H9 (cell line): ENCODE data around the gene GSG1L. TPM values are rescaled to one million over a fixed set of nuclear protein-coding genes. Genes with fewer than 3 reads are reported as not detected.

Experiments used
- DNase-seq: peaks from one replicate; pipeline ENCODE4 v3.0.0-alpha.2; 2017
- H2AFZ ChIP-seq: one replicate; pipeline ENCODE4 v1.6.1; 2013; ENCODE audit warnings: mild to moderate bottlenecking, low read length, control low read depth, moderate library complexity
- H2AK5ac ChIP-seq: 2 replicates; pipeline ENCODE4 v1.6.1; 2013; ENCODE audit warnings: low read length, control low read depth, mixed read lengths; ENCODE audit not compliant: insufficient read length
- H2BK120ac ChIP-seq: one replicate; pipeline ENCODE4 v1.6.1; 2013; ENCODE audit warnings: low read depth, mild to moderate bottlenecking, low read length, control low read depth, inconsistent platforms; ENCODE audit not compliant: poor library complexity, severe bottlenecking
- H2BK12ac ChIP-seq: 2 replicates; pipeline ENCODE4 v1.6.1; 2013; ENCODE audit warnings: low read length, control low read depth, mixed read lengths, low read depth; ENCODE audit not compliant: insufficient read length
- H2BK15ac ChIP-seq: 2 replicates; pipeline ENCODE4 v1.6.1; 2013; ENCODE audit warnings: low read depth, low read length, control low read depth
- H2BK20ac ChIP-seq: one replicate; pipeline ENCODE4 v1.6.1; 2013; ENCODE audit warnings: low read depth, mild to moderate bottlenecking, low read length, control low read depth, inconsistent platforms; ENCODE audit not compliant: poor library complexity, severe bottlenecking
- H2BK5ac ChIP-seq: 2 replicates; pipeline ENCODE4 v1.6.1; 2013; ENCODE audit warnings: low read length, control low read depth, mixed read lengths; ENCODE audit not compliant: insufficient read length
- H3K14ac ChIP-seq: 2 replicates; pipeline ENCODE4 v1.6.1; 2013; ENCODE audit warnings: low read length, control low read depth; ENCODE audit not compliant: insufficient read depth
- H3K18ac ChIP-seq: 2 replicates; pipeline ENCODE4 v1.6.1; 2013; ENCODE audit warnings: low read depth, mild to moderate bottlenecking, mixed read lengths, low read length, control low read depth; ENCODE audit not compliant: insufficient read length
- H3K23ac ChIP-seq: 2 replicates; pipeline ENCODE4 v1.6.1; 2013; ENCODE audit warnings: low read length, control low read depth, mixed read lengths, low read depth; ENCODE audit not compliant: insufficient read length
- H3K23me2 ChIP-seq: 2 replicates; pipeline ENCODE4 v1.6.1; 2013; ENCODE audit warnings: low read depth, mild to moderate bottlenecking, mixed read lengths, low read length, control low read depth; ENCODE audit not compliant: insufficient read length, poor library complexity, severe bottlenecking
- H3K27ac ChIP-seq: 2 replicates; pipeline ENCODE4 v1.5.1; 2013; ENCODE audit warnings: low read length, control low read depth, mixed read lengths, low read depth; ENCODE audit not compliant: insufficient read length
- H3K27me3 ChIP-seq: 2 replicates; pipeline ENCODE4 v1.6.1; 2013; ENCODE audit warnings: low read length, control low read depth, inconsistent platforms; ENCODE audit not compliant: insufficient read depth
- H3K4ac ChIP-seq: 2 replicates; pipeline ENCODE4 v1.6.1; 2013; ENCODE audit warnings: low read depth, mild to moderate bottlenecking, control low read depth, inconsistent platforms, low read length, moderate library complexity
- H3K4me1 ChIP-seq: 2 replicates; pipeline ENCODE4 v1.6.1; 2013; ENCODE audit warnings: low read length, control low read depth, inconsistent platforms; ENCODE audit not compliant: insufficient read depth
- H3K4me2 ChIP-seq: 2 replicates; pipeline ENCODE4 v1.6.1; 2013; ENCODE audit warnings: low read length, control low read depth, mixed read lengths; ENCODE audit not compliant: insufficient read length, insufficient read depth
- H3K56ac ChIP-seq: 2 replicates; pipeline ENCODE4 v1.6.1; 2013; ENCODE audit warnings: low read depth, mild to moderate bottlenecking, mixed read lengths, low read length, control low read depth; ENCODE audit not compliant: insufficient read length
- H3K79me1 ChIP-seq: 2 replicates; pipeline ENCODE4 v1.6.1; 2013; ENCODE audit warnings: low read depth, mild to moderate bottlenecking, moderate library complexity, low read length, control low read depth, inconsistent platforms; ENCODE audit not compliant: insufficient read depth, poor library complexity, severe bottlenecking
- H3K79me2 ChIP-seq: 2 replicates; pipeline ENCODE4 v1.6.1; 2013; ENCODE audit warnings: low read length, control low read depth, inconsistent platforms; ENCODE audit not compliant: insufficient read depth
- H3K9ac ChIP-seq: 2 replicates; pipeline ENCODE4 v1.6.1; 2013; ENCODE audit warnings: low read length, control low read depth, mixed read lengths; ENCODE audit not compliant: insufficient read length; ENCODE audit errors: extremely low read depth
- H3K9me3 ChIP-seq: one replicate; pipeline ENCODE4 v1.6.1; 2013; ENCODE audit warnings: low read depth, low read length, inconsistent platforms; ENCODE audit not compliant: control insufficient read depth
- H3T11ph ChIP-seq: one replicate; pipeline ENCODE4 v1.6.1; 2013; ENCODE audit warnings: mild to moderate bottlenecking, low read length, control low read depth, inconsistent platforms
- H4K20me1 ChIP-seq: one replicate; pipeline ENCODE4 v1.6.1; 2013; ENCODE audit not compliant: control insufficient read depth, insufficient read length, insufficient read depth
- H4K5ac ChIP-seq: 2 replicates; pipeline ENCODE4 v1.6.1; 2013; ENCODE audit warnings: low read depth, mild to moderate bottlenecking, mixed read lengths, low read length, control low read depth; ENCODE audit not compliant: insufficient read length
- H4K8ac ChIP-seq: replicated peaks from 2 replicates; pipeline ENCODE4 v1.6.1; 2013; ENCODE audit warnings: low read length, control low read depth, mixed read lengths, low read depth; ENCODE audit not compliant: insufficient read length
- H4K91ac ChIP-seq: 2 replicates; pipeline ENCODE4 v1.6.1; 2013; ENCODE audit warnings: low read depth, mild to moderate bottlenecking, moderate library complexity, mixed read lengths, low read length, control low read depth; ENCODE audit not compliant: insufficient read length
- H3K27ac Mint-ChIP-seq, 3 experiments: 2 replicates in 2 of 3; 3 replicates in 1 of 3; pipeline ENCODE4 v1.8.0; 2020 to 2021; ENCODE audit warnings: mixed read lengths in 3 of 3, mild to moderate bottlenecking in 1 of 3, moderate library complexity in 1 of 3
- H3K27me3 Mint-ChIP-seq: 2 replicates; pipeline ENCODE4 v1.8.0; 2021; ENCODE audit warnings: low read depth, mild to moderate bottlenecking, moderate library complexity, mixed read lengths
- H3K36me3 Mint-ChIP-seq, 3 experiments: 2 replicates in 2 of 3; 3 replicates in 1 of 3; pipeline ENCODE4 v1.8.0; 2020 to 2021; ENCODE audit warnings: low read depth in 3 of 3, mixed read lengths in 3 of 3; ENCODE audit not compliant: insufficient read depth in 1 of 3
- H3K4me1 Mint-ChIP-seq, 2 experiments: 2 replicates each; pipeline ENCODE4 v1.8.0; 2020; ENCODE audit warnings: mixed read lengths in 2 of 2
- H3K4me3 Mint-ChIP-seq, 2 experiments: 2 replicates in 1 of 2; 3 replicates in 1 of 2; pipeline ENCODE4 v1.8.0; 2020 to 2021; ENCODE audit warnings: mild to moderate bottlenecking in 2 of 2, mixed read lengths in 2 of 2, moderate library complexity in 1 of 2
- H3K9me3 Mint-ChIP-seq, 2 experiments: 2 replicates in 1 of 2; 3 replicates in 1 of 2; pipeline ENCODE4 v1.8.0; 2020; ENCODE audit warnings: mild to moderate bottlenecking in 2 of 2, mixed read lengths in 2 of 2, moderate library complexity in 1 of 2
- WGBS: extraction: QIAGEN DNeasy Blood & Tissue Kit; methylation state at CpG from one replicate; pipeline ENCODE4 v1.1.7; 2013; ENCODE audit warnings: missing lambda C conversion rate, low lambda C conversion rate, mixed read lengths; ENCODE audit not compliant: insufficient read length; ENCODE audit errors: extremely low coverage; 5-methylcytosine and 5-hydroxymethylcytosine counted together
- total RNA-seq: library from RNA; stranded (reverse); gene quantifications from 2 replicates; pipeline ENCODE4 v1.2.1, GENCODE V29; 2021
- TF ChIP-seq, protein P1 (sequence below): fragments of 200-600 bp; sonication (generic); conservative IDR thresholded peaks from 3 replicates; pipeline ENCODE4 v1.8.0; 2021; ENCODE audit warnings: antibody characterized with exemption, mild to moderate bottlenecking

Gene GSG1L
- total RNA-seq, 1 experiment from 2014 or later = 0.35 TPM

DNA sequence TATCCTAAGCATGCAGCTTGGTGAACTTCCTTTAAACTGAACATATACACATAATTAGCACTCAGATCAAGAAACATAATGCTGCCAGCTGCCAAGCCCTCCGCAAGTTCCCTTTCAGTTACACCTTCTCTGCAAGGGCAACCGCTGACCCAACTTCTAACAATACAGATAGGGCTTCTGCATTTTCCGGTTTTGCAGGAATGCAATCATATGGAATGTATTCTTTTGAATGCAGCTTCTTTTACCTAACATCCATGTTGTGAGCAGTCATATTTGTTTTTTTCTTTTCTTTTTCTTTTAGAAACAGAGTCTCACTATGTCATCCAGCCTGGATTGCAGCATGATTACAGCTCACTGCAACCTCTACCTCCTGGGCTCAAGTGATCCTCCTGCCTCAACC lies 110.7 kb downstream of the GSG1L start:
- Histone ChIP-seq H2BK12ac (no peak overlapping the region), H3K18ac (no peak overlapping the region), H2BK20ac (no peak overlapping the region), H3K9ac (no peak overlapping the region), H3K4ac (no peak overlapping the region), H3K4me2 (no peak overlapping the region), H4K8ac (no peak overlapping the region), H3K27ac (no peak overlapping the region), H2BK15ac (no peak overlapping the region), H2BK5ac (no peak overlapping the region), H3K27me3 (no peaks in the 10 kb centered on the region), H3K56ac (no peak overlapping the region), H2AFZ (no peak overlapping the region), H3K23me2 (no peaks in the 10 kb centered on the region), H3K4me1 (no peaks in the 10 kb centered on the region), H3K9me3 (no peaks in the 10 kb centered on the region), H3T11ph (no peak overlapping the region), H2BK120ac (no peak overlapping the region), H2AK5ac (no peak overlapping the region), H4K20me1 (no peaks in the 10 kb centered on the region), H3K14ac (no peak overlapping the region), H3K79me1 (no peaks in the 10 kb centered on the region), H3K79me2 (no peaks in the 10 kb centered on the region), H3K23ac (no peak overlapping the region), H4K5ac (no peak overlapping the region), H4K91ac (no peak overlapping the region)
- Mint-ChIP-seq H3K4me3 (no peak overlapping the region), H3K36me3 (peaks cover 0 to 1% (median 0%) of the 10 kb centered on the region in 3 experiments; a peak in 2 of 7 replicates), H3K27me3 (peaks cover 34% of the 10 kb centered on the region), H3K27ac (no peak overlapping the region), H3K4me1 (no peaks in the 10 kb centered on the region), H3K9me3 (peaks cover 11 to 21% of the 10 kb centered on the region in 2 experiments)
- TF ChIP-seq, protein P1, sequence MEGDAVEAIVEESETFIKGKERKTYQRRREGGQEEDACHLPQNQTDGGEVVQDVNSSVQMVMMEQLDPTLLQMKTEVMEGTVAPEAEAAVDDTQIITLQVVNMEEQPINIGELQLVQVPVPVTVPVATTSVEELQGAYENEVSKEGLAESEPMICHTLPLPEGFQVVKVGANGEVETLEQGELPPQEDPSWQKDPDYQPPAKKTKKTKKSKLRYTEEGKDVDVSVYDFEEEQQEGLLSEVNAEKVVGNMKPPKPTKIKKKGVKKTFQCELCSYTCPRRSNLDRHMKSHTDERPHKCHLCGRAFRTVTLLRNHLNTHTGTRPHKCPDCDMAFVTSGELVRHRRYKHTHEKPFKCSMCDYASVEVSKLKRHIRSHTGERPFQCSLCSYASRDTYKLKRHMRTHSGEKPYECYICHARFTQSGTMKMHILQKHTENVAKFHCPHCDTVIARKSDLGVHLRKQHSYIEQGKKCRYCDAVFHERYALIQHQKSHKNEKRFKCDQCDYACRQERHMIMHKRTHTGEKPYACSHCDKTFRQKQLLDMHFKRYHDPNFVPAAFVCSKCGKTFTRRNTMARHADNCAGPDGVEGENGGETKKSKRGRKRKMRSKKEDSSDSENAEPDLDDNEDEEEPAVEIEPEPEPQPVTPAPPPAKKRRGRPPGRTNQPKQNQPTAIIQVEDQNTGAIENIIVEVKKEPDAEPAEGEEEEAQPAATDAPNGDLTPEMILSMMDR = no peak
- DNase-seq = no peak
- no CpG with 5 or more reads among the region's 3 CpGs for WGBS
